Activated CD4-positive, alpha-beta memory T cell treated with anti-CD3 and anti-CD28 coated beads, Interleukin-2, amount 10 ng/mL, durations not matched to agents 7 days and 5 days (primary cell): ENCODE data around the gene MAD1L1. TPM values are rescaled to one million over a fixed set of nuclear protein-coding genes. Genes with fewer than 3 reads are reported as not detected.
"Not testable (repeated sequence)": the region's sequence is repeated elsewhere in the genome, so short reads cannot be mapped to it uniquely, and the experiment has no call there.

Source experiments
- CTCF ChIA-PET: fragments of 350-600 bp; sonication (Branson Sonifier 250); formaldehyde crosslinking; loops from one replicate; lab custom pipeline; 2021; ENCODE audit warnings: antibody characterized with exemption, inconsistent platforms; lab: Charles Lee
- POLR2A ChIA-PET: fragments of 350-600 bp; sonication (Branson Sonifier 250); formaldehyde crosslinking; loops from one replicate; lab custom pipeline; 2021; ENCODE audit warnings: antibody characterized with exemption; lab: Charles Lee
- DNase-seq: peaks from one replicate; pipeline ENCODE4 v3.0.0-alpha.2; 2020
- H3K27ac Mint-ChIP-seq: one replicate; pipeline ENCODE4 v1.8.0; 2021; ENCODE audit warnings: mild to moderate bottlenecking, mixed read lengths
- H3K27me3 Mint-ChIP-seq: one replicate; pipeline ENCODE4 v1.8.0; 2021; ENCODE audit warnings: mixed read lengths
- H3K36me3 Mint-ChIP-seq: one replicate; pipeline ENCODE4 v1.8.0; 2021; ENCODE audit warnings: low read depth, mixed read lengths
- H3K4me1 Mint-ChIP-seq: one replicate; pipeline ENCODE4 v1.8.0; 2021; ENCODE audit warnings: mixed read lengths
- H3K4me3 Mint-ChIP-seq: one replicate; pipeline ENCODE4 v1.8.0; 2021; ENCODE audit warnings: mild to moderate bottlenecking, mixed read lengths
- H3K9me3 Mint-ChIP-seq: one replicate; pipeline ENCODE4 v1.8.0; 2021; ENCODE audit warnings: mixed read lengths
- total RNA-seq, 2 experiments: library from RNA; stranded (reverse); gene quantifications; one replicate each; pipeline ENCODE4 v1.2.3, GENCODE V29; 2021

MAD1L1 gene
- total RNA-seq, 2 experiments from 2014 or later: 120 to 136 TPM

DNA sequence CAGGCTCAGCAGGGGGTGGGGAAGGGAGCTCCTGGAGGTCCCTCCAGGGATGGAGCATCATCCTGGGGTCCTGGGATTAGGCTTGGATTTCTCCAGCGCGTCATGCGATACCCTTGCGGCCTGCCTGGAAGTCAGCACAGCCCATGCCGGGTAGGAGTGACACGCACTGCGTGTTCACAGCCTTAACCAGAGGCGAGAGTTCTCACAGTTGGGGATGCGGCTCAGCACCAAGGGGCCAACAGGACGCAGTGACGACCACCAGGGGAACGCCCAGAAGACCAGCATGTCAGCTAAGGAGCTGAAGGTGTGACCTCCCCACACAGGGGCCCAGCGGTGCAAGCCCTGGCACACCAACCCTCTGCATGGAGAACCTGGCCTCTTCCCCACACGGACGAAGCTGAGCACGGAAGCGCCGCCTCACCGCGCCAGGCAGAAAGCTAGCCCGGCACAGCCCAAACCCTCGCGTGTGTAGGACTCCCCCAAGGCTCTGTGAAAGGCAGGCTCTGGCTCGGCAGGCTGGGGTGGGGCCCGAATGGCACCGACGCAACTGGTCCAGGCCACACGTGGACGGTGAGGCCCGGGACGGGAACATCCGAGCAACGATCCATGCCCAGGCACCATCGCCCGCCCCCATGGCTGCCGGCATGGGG, 364.1 kb downstream of the MAD1L1 start:
- POLR2A ChIA-PET: no interaction called here
- DNase-seq: no peak
- Mint-ChIP-seq H3K27ac (no peak overlapping the region), H3K4me1 (no peaks in the 10 kb centered on the region), H3K4me3 (no peak overlapping the region), H3K36me3 (peaks cover 11% of the 10 kb centered on the region), H3K27me3 (no peaks in the 10 kb centered on the region), H3K9me3 (peaks cover 11% of the 10 kb centered on the region)
- CTCF ChIA-PET: no interaction called here

DNA sequence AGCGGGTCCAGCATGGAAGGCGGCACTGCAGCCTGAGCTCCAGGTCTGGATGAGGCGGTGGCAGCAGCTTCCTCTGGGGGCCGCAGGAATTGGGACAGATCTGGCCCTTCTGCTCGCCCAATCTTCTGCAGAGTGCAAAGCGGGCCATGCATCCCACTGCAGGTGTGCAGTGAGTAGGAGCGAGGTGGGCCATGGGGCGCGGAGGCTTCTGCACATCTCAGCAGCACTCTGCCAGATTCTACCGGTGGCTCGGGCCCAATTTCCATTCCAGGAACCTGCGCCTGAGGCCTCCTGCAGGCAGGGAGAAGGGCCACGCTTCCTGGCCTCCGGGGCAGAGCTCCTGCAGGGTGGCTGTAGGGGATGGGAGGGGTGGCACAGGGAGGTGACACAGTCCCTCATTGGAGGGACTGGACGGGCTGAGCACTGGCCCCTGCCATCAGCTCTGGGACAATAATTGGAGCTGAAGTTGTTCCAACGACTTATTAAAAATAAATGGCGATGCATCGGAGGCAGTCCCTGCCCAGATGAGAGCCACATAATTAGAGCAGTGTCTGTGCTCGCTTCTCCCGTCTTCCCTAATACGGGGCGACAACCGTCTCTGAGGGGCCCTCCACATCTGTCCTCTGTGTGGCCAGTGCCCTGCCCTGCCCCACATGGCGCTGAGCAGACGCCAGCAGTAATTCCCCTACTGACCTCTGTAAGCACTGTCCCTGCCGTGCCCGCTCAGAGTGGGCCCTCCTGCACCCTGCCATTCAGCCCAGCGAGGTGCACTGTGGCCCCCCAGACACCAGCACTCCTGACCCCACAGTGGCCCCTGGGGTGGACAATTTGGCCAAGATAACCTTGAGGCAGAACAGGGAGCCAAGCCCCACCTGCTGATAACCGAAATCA, 365.1 kb downstream of the MAD1L1 start:
- H3K36me3 Mint-ChIP-seq: peaks cover 9% of the 10 kb centered on the region
- POLR2A ChIA-PET: no interaction called here
- peaks cover 11% of the 10 kb centered on the region for H3K9me3 Mint-ChIP-seq
- CTCF ChIA-PET: no interaction called here
- no peak for DNase-seq
- no peak overlapping the region for H3K27ac Mint-ChIP-seq
- no peaks in the 10 kb centered on the region for H3K27me3 Mint-ChIP-seq
- H3K4me3 Mint-ChIP-seq: no peak overlapping the region
- H3K4me1 Mint-ChIP-seq: no peaks in the 10 kb centered on the region

DNA sequence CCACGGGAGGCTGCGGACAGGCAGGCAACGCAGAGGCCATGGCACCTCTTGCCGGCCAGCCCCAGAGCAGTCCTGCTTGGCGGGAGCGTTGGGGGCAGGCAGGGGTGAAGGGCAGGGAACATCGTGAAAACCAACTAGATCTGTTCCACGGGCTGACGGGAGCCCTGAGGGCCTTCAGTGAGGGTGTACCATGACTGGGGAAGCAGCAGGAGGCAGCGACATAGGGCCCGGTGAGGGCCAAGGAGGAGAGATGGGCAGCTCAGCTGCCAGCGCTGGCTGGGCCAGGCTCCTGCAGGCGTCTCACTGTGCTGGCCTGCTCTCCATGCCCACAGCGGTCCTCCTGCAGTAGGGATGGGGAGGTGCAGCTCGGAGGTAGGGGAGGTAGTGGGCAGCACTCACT, 366.1 kb downstream of the MAD1L1 start:
- Mint-ChIP-seq H3K36me3 (peaks cover 4% of the 10 kb centered on the region), H3K27me3 (no peaks in the 10 kb centered on the region), H3K27ac (no peak overlapping the region), H3K4me3 (no peak overlapping the region), H3K9me3 (peaks cover 10% of the 10 kb centered on the region), H3K4me1 (no peaks in the 10 kb centered on the region)
- ChIA-PET CTCF (no interaction called here), POLR2A (no interaction called here)
- DNase-seq: no peak

DNA sequence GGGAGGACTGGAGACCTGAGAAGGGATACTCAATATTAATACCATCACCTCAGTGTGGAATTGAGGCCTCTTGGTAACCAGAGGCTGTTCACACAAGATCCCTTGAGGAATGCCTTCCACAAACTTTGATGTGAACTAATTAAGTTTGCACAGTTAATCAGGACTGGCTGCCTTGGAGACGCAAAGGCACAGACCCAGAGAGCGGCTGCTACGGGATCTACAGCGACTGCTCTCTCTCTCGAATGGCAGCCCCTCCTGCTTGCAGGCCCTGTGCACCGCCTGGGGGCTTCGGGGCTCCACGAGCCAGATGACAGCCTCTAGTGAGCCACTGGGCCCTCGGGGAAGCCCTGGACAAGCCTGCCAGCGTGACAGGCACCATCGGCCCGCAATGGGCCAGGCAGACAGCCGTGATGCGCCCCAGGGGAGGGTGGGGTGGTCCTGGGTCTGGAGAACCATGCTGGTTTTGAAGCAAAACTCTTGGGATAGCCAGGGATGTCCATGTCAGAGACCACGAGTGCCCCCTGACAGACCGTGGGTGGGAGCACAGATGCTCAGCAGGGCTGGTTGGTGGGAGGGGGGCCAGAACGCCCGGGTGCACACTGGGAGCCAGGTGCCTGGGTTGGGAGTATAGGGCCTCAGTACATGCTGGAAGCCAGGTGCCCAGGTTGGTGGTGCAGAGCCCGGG, 367.0 kb downstream of the MAD1L1 start:
- H3K4me1 Mint-ChIP-seq: no peaks in the 10 kb centered on the region
- ChIA-PET CTCF (no interaction called here), POLR2A (no interaction called here)

DNA sequence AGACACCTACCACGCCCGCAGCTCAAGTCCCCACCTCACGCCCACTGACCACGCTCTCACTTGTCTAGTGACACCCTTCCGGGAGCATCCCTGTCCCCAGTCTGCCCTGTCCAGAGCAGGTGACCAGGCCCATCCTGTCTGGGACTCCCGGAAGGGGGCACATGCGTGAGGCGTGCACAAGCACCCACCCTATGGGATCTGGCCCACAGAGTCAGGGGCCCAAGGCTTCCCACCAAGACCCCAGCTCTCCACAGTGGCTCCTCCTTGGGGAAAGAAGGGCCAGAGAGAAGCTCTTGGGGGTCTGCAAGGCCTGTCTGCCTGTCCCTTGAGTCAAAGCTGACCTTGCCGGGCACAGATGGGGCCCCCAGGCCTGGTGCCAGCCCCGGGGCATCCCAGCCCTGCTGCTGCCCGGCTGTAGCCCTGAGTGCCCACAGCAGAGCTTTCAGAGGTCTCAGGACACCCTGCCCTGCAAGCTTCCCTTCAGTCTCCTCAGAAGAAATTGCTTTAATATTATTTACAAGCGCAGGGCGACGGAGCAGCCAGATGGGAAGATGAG, 367.7 kb downstream of the MAD1L1 start:
- ChIA-PET CTCF (no interaction called here), POLR2A (no interaction called here)
- Mint-ChIP-seq H3K27ac (no peak overlapping the region), H3K27me3 (no peaks in the 10 kb centered on the region), H3K4me1 (no peaks in the 10 kb centered on the region), H3K4me3 (no peak overlapping the region), H3K9me3 (no peaks in the 10 kb centered on the region), H3K36me3 (no peaks in the 10 kb centered on the region)
- no peak for DNase-seq

More for the DNA sequence above, 367.0 kb downstream of the MAD1L1 start:
- DNase-seq: no peak
- H3K27me3 Mint-ChIP-seq: no peaks in the 10 kb centered on the region
- peaks cover 4% of the 10 kb centered on the region for H3K9me3 Mint-ChIP-seq
- no peaks in the 10 kb centered on the region for H3K36me3 Mint-ChIP-seq
- H3K4me3 Mint-ChIP-seq: no peak overlapping the region
- no peak overlapping the region for H3K27ac Mint-ChIP-seq

DNA sequence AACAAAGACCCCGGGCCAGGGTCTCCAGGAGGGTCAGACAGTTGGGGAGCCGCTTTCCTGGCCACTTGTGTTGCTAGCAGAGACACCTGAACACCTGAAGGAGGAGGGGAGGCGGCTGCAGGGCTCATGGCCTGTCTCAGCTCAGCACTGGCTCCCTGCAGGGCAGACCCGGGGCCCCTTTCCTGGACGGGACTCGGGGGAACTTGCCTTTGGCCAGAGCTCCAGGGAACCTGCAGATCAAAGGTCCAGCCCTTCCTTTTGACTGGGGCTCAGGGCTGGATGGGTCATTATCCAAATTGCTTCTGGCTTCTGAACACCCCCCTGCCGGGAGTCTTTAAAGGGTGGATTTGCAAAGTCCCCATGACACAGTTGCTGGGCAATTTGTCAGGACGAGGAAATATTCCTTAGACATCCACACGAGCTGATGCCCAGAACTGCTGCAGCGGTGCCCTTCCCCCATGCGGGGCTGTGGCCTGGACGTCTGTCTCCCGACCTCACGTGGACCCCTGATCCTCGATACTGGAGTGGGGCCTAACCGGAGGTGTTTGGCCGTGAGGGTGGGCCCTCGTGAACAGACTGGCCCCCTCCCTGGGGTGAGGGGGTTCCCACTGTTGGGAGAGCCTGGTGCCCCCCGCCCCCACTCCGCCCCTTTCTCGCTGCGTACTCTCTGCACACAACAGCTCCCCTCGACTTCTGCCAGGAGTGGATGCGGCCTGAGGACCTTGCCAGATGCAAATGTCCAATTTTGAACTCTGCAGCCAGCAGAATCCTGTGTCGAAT, 368.4 kb downstream of the MAD1L1 start:
- no peak for DNase-seq
- ChIA-PET CTCF (no interaction called here), POLR2A (no interaction called here)
- H3K4me1 Mint-ChIP-seq: no peaks in the 10 kb centered on the region
- no peaks in the 10 kb centered on the region for H3K9me3 Mint-ChIP-seq
- no peaks in the 10 kb centered on the region for H3K27me3 Mint-ChIP-seq
- H3K4me3 Mint-ChIP-seq: no peak overlapping the region
- H3K36me3 Mint-ChIP-seq: no peaks in the 10 kb centered on the region
- no peak overlapping the region for H3K27ac Mint-ChIP-seq

DNA sequence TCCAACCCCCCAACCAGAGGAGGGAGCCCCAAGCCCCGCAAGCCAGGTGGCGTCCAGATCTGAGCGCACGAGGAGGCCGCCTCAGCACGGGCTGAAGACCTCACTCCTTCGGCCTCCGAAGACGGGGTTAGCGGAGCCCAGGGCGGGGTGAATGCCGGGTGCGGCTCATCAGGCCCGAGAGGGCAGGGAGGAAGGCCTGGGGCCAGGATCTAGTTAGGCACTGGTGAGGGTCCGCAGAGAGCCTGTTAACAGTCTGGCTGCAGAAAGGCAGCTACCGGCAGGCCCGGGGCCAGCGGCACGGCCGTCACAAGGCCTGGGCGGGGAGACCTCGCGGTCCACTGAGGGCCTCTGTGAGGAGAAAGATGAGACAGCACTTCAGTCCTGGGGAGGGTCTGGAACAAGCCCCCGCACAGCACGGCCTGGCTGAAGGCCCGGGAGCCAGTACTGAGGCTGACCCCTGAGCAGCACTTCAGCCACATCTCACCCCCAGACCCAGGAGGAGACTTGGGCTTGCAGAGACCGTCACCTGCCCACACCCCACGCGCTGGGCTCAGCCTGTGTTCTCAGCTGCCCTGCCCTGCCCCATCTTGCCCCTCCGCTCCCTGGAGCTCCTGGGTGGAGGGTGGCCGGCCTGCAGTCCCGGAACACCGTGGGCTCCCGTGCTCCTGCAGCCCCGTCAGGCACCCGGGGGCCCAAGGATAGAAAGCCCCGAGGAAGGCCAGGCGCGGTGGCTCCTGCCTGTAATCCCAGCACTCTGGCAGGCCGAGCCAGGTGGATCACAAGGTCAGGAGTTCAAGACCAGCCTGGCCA, 369.4 kb downstream of the MAD1L1 start:
- Mint-ChIP-seq H3K4me3 (no peak overlapping the region), H3K9me3 (no peaks in the 10 kb centered on the region)
- CTCF ChIA-PET: no interaction called here

DNA sequence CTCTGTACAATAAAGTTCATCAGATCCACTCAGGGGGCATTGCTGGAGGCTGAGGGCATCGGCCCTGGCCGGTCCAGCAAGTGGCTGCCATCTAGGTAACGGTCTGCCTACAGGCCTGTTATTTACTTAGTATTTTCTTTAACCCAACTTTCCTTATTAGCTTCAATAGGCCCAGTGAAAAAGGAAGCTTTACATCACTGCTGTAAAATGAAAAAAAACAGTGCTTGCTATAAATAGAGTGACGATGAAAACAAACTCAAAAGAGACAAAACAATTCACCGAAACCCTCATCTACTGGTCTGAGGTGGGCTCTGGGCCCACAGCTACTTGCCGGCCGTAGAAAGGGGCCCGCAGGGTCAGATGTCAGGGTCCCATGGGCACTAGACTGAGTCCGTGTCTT, 370.2 kb downstream of the MAD1L1 start:
- Mint-ChIP-seq H3K27me3 (no peaks in the 10 kb centered on the region), H3K36me3 (no peaks in the 10 kb centered on the region), H3K4me1 (no peaks in the 10 kb centered on the region), H3K9me3 (no peaks in the 10 kb centered on the region), H3K4me3 (no peak overlapping the region), H3K27ac (no peak overlapping the region)
- no peak for DNase-seq
- CTCF ChIA-PET: no interaction called here
- POLR2A ChIA-PET: no interaction called here

More for the DNA sequence above, 369.4 kb downstream of the MAD1L1 start:
- Mint-ChIP-seq H3K27ac (no peak overlapping the region), H3K36me3 (no peaks in the 10 kb centered on the region), H3K4me1 (no peaks in the 10 kb centered on the region), H3K27me3 (no peaks in the 10 kb centered on the region)
- no peak for DNase-seq
- POLR2A ChIA-PET: no interaction called here

DNA sequence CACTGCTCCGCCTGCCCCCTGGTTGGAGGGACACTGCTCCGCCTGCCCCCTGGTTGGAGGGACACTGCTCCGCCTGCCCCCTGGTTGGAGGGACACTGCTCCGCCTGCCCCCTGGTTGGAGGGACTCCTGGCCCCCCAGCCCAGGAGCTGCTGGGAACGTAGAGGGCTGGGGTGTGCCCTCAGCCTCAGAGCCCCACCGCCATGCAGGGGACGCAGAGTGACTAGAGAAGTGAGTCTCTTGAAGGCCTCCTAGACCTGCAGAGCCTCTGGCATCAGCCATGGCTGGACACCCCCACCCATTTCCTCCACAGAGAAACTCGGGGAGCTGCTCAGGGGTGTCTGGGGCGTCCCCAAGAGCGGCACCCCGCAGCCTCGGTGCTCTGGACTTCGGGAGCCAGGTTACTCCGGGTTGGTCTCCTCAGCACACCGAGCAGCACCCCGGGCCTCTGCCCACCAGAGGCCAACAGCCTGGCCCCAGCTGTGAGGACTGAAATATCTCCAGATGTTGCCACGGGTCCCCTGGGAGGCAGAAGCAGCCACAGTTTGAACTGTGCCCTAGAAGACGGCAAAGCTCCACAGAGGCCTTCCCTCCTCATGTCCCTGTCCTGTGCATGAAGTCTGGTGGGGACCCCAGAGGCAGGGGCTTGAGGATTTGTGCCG, 370.8 kb downstream of the MAD1L1 start:
- Mint-ChIP-seq H3K9me3 (no peaks in the 10 kb centered on the region), H3K36me3 (no peaks in the 10 kb centered on the region), H3K4me1 (no peaks in the 10 kb centered on the region), H3K4me3 (no peak overlapping the region), H3K27me3 (no peaks in the 10 kb centered on the region), H3K27ac (no peak overlapping the region)
- ChIA-PET CTCF (no interaction called here), POLR2A (no interaction called here)
- no peak for DNase-seq

DNA sequence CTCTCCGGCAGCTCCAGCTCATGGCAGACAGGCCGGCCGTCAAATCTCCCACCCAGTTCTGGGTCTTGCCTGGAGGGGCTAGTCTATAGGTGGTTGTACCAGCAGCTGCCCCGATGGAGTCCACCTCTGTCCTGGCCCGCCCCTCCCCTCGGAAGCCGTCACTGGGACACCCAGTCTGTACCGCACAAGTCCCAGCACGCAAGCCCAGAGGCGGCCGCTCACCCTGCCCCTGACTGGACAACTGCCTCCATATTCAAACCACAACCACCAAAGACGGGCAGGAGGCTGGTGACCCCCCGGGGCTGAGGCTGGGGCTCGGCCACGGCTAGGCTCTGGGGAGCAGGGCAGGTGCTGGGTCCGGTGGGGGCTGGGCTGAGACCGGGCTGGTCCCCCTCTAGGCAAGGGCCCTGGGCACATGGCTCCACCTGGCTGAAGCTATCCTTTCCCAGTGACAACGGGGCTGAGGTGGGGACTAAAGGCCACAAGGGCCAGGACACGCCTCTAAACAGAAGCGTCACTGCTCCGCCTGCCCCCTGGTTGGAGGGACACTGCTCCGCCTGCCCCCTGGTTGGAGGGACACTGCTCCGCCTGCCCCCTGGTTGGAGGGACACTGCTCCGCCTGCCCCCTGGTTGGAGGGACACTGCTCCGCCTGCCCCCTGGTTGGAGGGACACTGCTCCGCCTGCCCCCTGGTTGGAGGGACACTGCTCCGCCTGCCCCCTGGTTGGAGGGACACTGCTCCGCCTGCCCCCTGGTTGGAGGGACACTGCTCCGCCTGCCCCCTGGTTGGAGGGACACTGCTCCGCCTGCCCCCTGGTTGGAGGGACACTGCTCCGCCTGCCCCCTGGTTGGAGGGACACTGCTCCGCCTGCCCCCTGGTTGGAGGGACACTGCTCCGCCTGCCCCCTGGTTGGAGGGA, 371.6 kb downstream of the MAD1L1 start:
- POLR2A ChIA-PET, H3K9me3 Mint-ChIP-seq: not testable (repeated sequence)

More for the DNA sequence above, 371.6 kb downstream of the MAD1L1 start:
- H3K27ac Mint-ChIP-seq, CTCF ChIA-PET, H3K4me1 Mint-ChIP-seq, DNase-seq, H3K4me3 Mint-ChIP-seq, H3K27me3 Mint-ChIP-seq, H3K36me3 Mint-ChIP-seq: not testable (repeated sequence)
